ENCODE measurements around the gene HLA-B. TPM values are rescaled to one million over a fixed set of nuclear protein-coding genes. Genes with fewer than 3 reads are reported as not detected.

Gene HLA-B
- total RNA-seq, 6 experiments from 2014 or later = 232 to 1,122 (median 585) TPM

DNA sequence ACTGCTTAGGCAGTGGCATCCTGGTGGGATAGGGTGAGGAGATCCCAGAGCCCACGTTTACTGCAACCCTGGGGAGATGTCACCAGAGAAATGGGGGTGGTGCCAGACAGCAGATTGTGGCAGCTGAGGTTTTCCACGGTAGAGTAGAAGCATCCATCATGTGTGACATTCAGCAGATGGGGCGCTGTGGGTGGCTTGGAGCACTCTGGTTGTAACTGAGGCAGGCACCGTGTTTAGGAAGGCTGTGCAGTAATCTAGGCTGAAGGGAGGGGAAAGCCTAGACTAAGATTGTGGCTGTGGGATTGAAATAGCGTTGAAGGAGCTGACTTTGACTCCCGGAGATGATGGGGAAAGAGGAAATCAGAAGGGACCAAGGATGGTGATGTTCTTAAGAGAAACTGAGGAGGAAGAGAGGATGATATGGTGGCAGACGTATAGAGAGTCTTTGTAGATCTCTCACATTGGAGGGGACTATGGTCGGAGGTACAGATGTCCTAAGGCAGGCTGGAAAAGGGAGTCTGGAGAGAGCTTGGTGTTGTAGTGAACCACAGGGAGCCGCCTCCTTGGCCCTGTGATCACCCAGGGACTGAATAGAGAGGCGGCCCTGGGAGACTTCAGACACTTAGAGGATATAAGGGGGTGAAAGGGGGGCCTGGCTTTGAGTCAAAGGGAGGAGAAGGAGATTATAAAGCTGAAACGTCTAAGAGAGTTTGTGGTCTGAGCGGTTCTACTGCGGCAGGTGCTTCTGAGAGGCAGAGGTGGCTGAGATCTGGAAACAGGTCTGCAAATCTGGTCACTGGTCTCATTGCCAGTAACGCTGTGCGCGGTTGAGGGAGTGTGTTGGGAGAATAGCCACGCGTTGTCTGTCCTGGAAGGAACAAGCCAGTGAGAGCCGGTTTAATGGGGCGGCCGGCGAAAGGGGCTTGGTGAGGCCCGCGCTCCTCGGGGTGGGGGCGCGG lies 45.6 kb upstream of the HLA-B start:
- TF ChIP-seq, protein P1, sequence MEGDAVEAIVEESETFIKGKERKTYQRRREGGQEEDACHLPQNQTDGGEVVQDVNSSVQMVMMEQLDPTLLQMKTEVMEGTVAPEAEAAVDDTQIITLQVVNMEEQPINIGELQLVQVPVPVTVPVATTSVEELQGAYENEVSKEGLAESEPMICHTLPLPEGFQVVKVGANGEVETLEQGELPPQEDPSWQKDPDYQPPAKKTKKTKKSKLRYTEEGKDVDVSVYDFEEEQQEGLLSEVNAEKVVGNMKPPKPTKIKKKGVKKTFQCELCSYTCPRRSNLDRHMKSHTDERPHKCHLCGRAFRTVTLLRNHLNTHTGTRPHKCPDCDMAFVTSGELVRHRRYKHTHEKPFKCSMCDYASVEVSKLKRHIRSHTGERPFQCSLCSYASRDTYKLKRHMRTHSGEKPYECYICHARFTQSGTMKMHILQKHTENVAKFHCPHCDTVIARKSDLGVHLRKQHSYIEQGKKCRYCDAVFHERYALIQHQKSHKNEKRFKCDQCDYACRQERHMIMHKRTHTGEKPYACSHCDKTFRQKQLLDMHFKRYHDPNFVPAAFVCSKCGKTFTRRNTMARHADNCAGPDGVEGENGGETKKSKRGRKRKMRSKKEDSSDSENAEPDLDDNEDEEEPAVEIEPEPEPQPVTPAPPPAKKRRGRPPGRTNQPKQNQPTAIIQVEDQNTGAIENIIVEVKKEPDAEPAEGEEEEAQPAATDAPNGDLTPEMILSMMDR (IDR thresholded peaks at IDR 0.05) = no peak
- no peak for TF ChIP-seq POLR2A (IDR thresholded peaks at IDR 0.05)
- Histone ChIP-seq H3K27me3 (no peaks in the 10 kb centered on the region), H3K27ac (peak overlapping the region; percentile 58 to 83 (median 64)), H3K36me3 (no peaks in the 10 kb centered on the region), H3K9me3 (no peaks in the 10 kb centered on the region), H3K4me1 (peaks cover 0 to 35% (median 15%) of the 10 kb centered on the region in 4 donors), H3K4me3 (peak overlapping the region; percentile 62 to 71 (median 63))
- ATAC-seq (peak; percentile 0 to 8 (median 1)), DNase-seq (no peak)
- intact Hi-C loops (cut with DNase I) = no loop called here
- WGBS (ENCODE audit: insufficient coverage, low coverage, low lambda C conversion rate, missing lambda C conversion rate) = 12% methylated on average over 18 of the region's 27 CpGs

DNA sequence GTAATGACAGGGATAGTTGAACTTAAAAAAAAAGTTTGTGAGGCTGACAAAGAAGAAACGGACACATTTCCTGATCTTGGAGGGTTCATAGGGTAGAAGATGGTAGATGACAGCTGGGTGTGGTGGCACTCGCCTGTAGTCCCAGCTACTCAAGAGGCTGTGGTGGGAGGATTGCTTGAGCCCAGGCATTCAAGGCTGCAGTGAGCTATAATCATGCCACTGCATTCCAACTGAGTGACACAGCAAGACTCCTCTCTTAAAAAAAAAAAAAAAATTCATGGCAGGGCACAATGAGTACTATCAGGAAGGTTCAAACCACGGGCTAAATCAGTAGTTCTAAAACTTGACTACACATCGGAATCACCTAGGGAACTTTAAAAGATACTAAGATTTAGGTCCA lies 44.4 kb upstream of the HLA-B start:
- DNase-seq (no peak), ATAC-seq (peak in 1 of 4 donors; percentile 2)
- no peaks in the 10 kb centered on the region for H3K9me3 ChIP-seq
- peaks cover 0 to 43% (median 15%) of the 10 kb centered on the region in 4 donors for H3K4me1 ChIP-seq
- H3K36me3 ChIP-seq = no peaks in the 10 kb centered on the region
- peak overlapping the region; percentile 70 to 77 (median 77) for H3K4me3 ChIP-seq
- 17% methylated on average over 4 of the region's 4 CpGs for WGBS (ENCODE audit: insufficient coverage, low coverage, low lambda C conversion rate, missing lambda C conversion rate)
- peak; percentile 45 for TF ChIP-seq POLR2A (IDR thresholded peaks at IDR 0.05)
- TF ChIP-seq, protein P1 (IDR thresholded peaks at IDR 0.05) = no peak
- H3K27me3 ChIP-seq = no peaks in the 10 kb centered on the region
- intact Hi-C loops (cut with DNase I) = no loop called here
- H3K27ac ChIP-seq = peak overlapping the region; percentile 94 to 100 (median 98)

DNA sequence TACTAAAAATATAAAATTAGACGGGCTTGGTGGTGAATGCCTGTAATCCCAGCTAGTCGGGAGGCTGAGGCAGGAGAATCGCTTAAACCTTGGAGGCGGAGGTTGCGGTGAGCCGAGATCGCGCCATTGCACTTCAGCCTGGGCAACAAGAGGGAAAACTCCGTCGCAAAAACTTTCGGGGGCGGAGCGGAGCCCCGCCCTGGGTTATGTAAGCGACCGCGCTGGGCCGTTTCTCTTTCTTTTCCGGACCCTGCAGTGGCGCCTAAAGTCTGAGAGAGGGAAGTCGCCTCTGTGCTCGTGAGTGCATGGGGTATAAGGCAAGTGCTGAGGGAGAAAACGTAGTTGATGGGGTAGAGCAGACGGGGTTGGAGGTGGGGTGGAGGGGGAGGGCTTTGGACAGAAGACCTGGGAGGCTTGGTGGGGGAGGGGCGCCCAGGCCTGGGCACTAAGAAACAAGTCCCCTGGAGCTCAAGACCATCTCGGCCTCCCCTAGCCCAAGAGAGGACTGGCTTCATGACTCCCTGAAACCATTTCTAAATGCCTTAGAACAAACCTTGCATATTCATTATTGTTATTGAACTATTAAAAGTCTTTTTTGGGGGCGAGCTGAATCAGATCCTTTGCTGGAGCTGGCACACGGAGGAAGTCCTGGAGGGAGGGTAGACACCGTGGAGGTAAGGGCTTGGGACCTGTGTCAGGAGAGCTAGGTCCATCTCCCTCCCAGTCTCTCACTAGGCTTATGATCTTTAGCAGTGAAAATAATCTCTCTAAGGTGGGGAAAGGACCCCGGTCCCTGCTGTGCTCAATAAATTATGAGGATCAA lies 43.7 kb upstream of the HLA-B start:
- H3K36me3 ChIP-seq = no peaks in the 10 kb centered on the region
- peak overlapping the region; percentile 70 to 77 (median 77) for H3K4me3 ChIP-seq
- H3K27ac ChIP-seq = peak overlapping the region; percentile 94 to 100 (median 98)
- intact Hi-C loops (cut with DNase I) = no loop called here
- DNase-seq = peak; percentile 84 to 86 (median 86)
- peaks cover 0 to 43% (median 15%) of the 10 kb centered on the region in 4 donors for H3K4me1 ChIP-seq
- no peaks in the 10 kb centered on the region for H3K9me3 ChIP-seq
- TF ChIP-seq, protein P1 (IDR thresholded peaks at IDR 0.05) = no peak
- peak; percentile 52 for TF ChIP-seq POLR2A (IDR thresholded peaks at IDR 0.05)
- no peaks in the 10 kb centered on the region for H3K27me3 ChIP-seq
- WGBS (ENCODE audit: insufficient coverage, low coverage, low lambda C conversion rate, missing lambda C conversion rate) = 2% methylated on average over 21 of the region's 30 CpGs
- ATAC-seq = peak; percentile 58 to 68 (median 64)

Measured in right lobe of liver (tissue), 6 donors.